Keratinocyte (primary cell): Measurements from ENCODE around the gene TIAM2. TPM values are rescaled to one million over a fixed set of nuclear protein-coding genes. Genes with fewer than 3 reads are reported as not detected.

ENCODE experiments used
- DNase-seq: peaks from one replicate; pipeline ENCODE4 v3.0.0-alpha.2; 2011; ENCODE audit warnings: low read depth, missing footprints, low spot score
- FAIRE-seq: peaks from 2 replicates; lab custom pipeline; 2011; peaks lifted over from hg19 to GRCh38; lab: Jason Lieb, UNC
- H2AFZ ChIP-seq: 2 replicates; pipeline ENCODE4 v1.6.0; 2012; ENCODE audit warnings: low read length, control low read depth, inconsistent platforms; ENCODE audit not compliant: control insufficient read depth
- H3K27ac ChIP-seq: 2 replicates; pipeline ENCODE4 v1.5.1; 2011; ENCODE audit warnings: low read length; ENCODE audit not compliant: control insufficient read depth, insufficient read depth
- H3K27me3 ChIP-seq: 3 replicates; pipeline ENCODE4 v1.6.0; 2011; ENCODE audit warnings: low read length; ENCODE audit not compliant: control insufficient read depth, insufficient read depth; ENCODE audit errors: extremely low read depth
- H3K36me3 ChIP-seq, 2 experiments: 2 replicates in 1 of 2; 3 replicates in 1 of 2; pipeline ENCODE4 v1.5.1; 2011; ENCODE audit warnings: low read length in 2 of 2, mild to moderate bottlenecking in 1 of 2; ENCODE audit not compliant: control insufficient read depth in 2 of 2, insufficient read depth in 2 of 2; ENCODE audit errors: extremely low read depth in 1 of 2
- H3K4me1 ChIP-seq: 3 replicates; pipeline ENCODE4 v1.5.1; 2011; ENCODE audit warnings: low read length; ENCODE audit not compliant: control insufficient read depth, insufficient read depth; ENCODE audit errors: extremely low read depth
- H3K4me2 ChIP-seq: 3 replicates; pipeline ENCODE4 v1.6.0; 2011; ENCODE audit warnings: low read depth, low read length; ENCODE audit not compliant: control insufficient read depth, insufficient read depth; ENCODE audit errors: extremely low read depth
- H3K4me3 ChIP-seq, 3 experiments: fragments of 200-600 bp in 1 of 3; sonication (generic) in 1 of 3; 2 replicates in 2 of 3; 3 replicates in 1 of 3; pipeline ENCODE4 v1.5.1; 2011 to 2016; ENCODE audit warnings: low read length in 3 of 3, mild to moderate bottlenecking in 3 of 3, control low read depth in 2 of 3, inconsistent platforms in 1 of 3, low read depth in 1 of 3, mixed read lengths in 1 of 3, mixed run types in 1 of 3, moderate library complexity in 1 of 3; ENCODE audit not compliant: control insufficient read depth in 2 of 3, insufficient read depth in 2 of 3; ENCODE audit errors: extremely low read depth in 1 of 3
- H3K79me2 ChIP-seq: 2 replicates; pipeline ENCODE4 v1.6.0; 2012; ENCODE audit warnings: low read length; ENCODE audit not compliant: control insufficient read depth, insufficient read depth
- H3K9ac ChIP-seq: 3 replicates; pipeline ENCODE4 v1.6.0; 2011; ENCODE audit warnings: low read length; ENCODE audit not compliant: control insufficient read depth, insufficient read depth; ENCODE audit errors: extremely low read depth
- H3K9me1 ChIP-seq: 3 replicates; pipeline ENCODE4 v1.6.0; 2011; ENCODE audit warnings: low read length; ENCODE audit not compliant: control insufficient read depth, insufficient read depth; ENCODE audit errors: extremely low read depth
- H3K9me3 ChIP-seq: 2 replicates; pipeline ENCODE4 v1.5.1; 2012; ENCODE audit warnings: low read depth, low read length; ENCODE audit not compliant: control insufficient read depth
- H4K20me1 ChIP-seq: 3 replicates; pipeline ENCODE4 v1.6.0; 2011; ENCODE audit warnings: low read length; ENCODE audit not compliant: control insufficient read depth, insufficient read depth; ENCODE audit errors: extremely low read depth
- CTCF ChIP-seq, 3 experiments: IDR thresholded peaks in 1 of 3; conservative IDR thresholded peaks in 1 of 3; optimal IDR thresholded peaks in 1 of 3; 2 replicates in 2 of 3; 3 replicates in 1 of 3; pipeline versions ENCODE3 to v1.5.1; 2011; ENCODE audit warnings: low read length in 3 of 3, mild to moderate bottlenecking in 3 of 3, moderate library complexity in 2 of 3, control low read depth in 1 of 3, inconsistent platforms in 1 of 3; ENCODE audit not compliant: insufficient read depth in 2 of 3; ENCODE audit errors: extremely low read depth in 1 of 3
- EZH2 ChIP-seq: IDR thresholded peaks from one replicate; pipeline ENCODE4 v1.6.1; 2012; ENCODE audit warnings: inconsistent platforms, mild to moderate bottlenecking, low read length, moderate library complexity
- dilution Hi-C: fragments of 300-500 bp; cut with MboI; formaldehyde crosslinking; loops from one replicate; pipeline ENCODE4 v1.7.0; 2020; ENCODE audit warnings: low sequenced_read_pairs; ENCODE audit not compliant: extremely low pct_ligation_motif_present
- polyA plus RNA-seq, 5 experiments: library from polyadenylated mRNA; depleted of rRNA in 3 of 5; stranded (reverse) in 3 of 5; stranded (forward) in 1 of 5; unstranded in 1 of 5; fragments of >200 nt; gene quantifications; 1 replicate in 1 of 5; 2 replicates in 3 of 5; 3 replicates in 1 of 5; pipeline versions ENCODE4 v1.2.1 to v1.2.3, GENCODE V29; 2011 to 2012; ENCODE audit warnings: missing spikeins in 2 of 5, low read depth in 1 of 5, low replicate concordance in 1 of 5

TIAM2 gene
- polyA plus RNA-seq, 1 donor (not counting 4 experiments of a cell fraction or from before 2014, with no cell fraction given) = 4.0 TPM

DNA sequence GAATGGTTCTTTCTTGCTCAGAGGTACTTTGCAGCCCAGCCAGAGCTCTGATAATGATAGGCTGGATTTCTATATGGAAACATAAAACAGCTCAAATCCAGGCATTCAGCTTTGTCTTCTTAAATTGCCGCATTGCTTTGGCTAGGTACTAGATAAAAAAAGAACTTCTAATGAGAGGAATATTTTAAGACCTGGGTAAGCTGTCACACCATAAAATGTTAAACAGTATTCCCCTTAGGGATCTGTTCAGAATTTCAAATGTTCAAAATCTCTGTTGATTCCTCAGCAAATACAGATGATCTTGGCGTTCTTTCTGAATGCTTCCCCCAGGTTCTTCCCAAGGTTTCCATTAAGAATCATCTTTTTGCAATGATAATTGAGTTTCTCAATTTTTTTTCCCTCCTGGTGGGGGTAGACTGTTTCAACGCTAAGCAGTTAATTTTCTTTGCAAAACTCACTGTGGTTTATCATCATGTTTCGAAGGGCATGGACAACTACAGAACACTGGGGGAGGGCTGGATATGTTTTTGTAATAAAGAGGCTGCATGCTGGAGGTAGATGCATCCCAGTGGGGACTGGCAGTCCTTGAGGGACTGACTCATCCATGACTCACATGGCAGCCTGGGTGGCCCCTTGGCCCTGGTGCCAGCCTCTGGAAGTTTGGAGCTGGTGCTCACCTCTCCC lies 31.0 kb downstream of the TIAM2 start:
- Histone ChIP-seq H3K9me1 (no peaks in the 10 kb centered on the region), H3K79me2 (no peaks in the 10 kb centered on the region), H2AFZ (peak overlapping the region; percentile 56), H3K4me2 (peak overlapping the region; percentile 71), H4K20me1 (no peaks in the 10 kb centered on the region), H3K4me3 (peak overlapping the region in 2 of 3 experiments; percentile 10 to 27), H3K9ac (no peak overlapping the region), H3K36me3 (no peaks in the 10 kb centered on the region), H3K27ac (no peak overlapping the region), H3K27me3 (no peaks in the 10 kb centered on the region), H3K9me3 (no peaks in the 10 kb centered on the region), H3K4me1 (peaks cover 25% of the 10 kb centered on the region)
- dilution Hi-C loops = no loop called here
- TF ChIP-seq EZH2 = no peak
- no peak for TF ChIP-seq CTCF (optimal IDR thresholded peaks at IDR 0.05 in 1 of 3, IDR thresholded peaks at IDR 0.05 in 1 of 3, conservative IDR thresholded peaks at IDR 0.05 in 1 of 3; ENCODE audit: extremely low read depth in 1 of 3, insufficient read depth in 2 of 3, low read length in 3 of 3)
- DNase-seq (peak; percentile 42), FAIRE-seq (peak; percentile 97)

GRCh38 chr6:155026706-155027045 lies 31.6 kb downstream of the TIAM2 start:
- Histone ChIP-seq H2AFZ (peak overlapping the region; percentile 56), H3K27me3 (no peaks in the 10 kb centered on the region), H3K9me3 (no peaks in the 10 kb centered on the region), H3K79me2 (no peaks in the 10 kb centered on the region), H3K27ac (no peak overlapping the region), H3K4me1 (peaks cover 30% of the 10 kb centered on the region), H3K9me1 (no peaks in the 10 kb centered on the region), H3K36me3 (no peaks in the 10 kb centered on the region), H3K9ac (no peak overlapping the region), H4K20me1 (no peaks in the 10 kb centered on the region), H3K4me2 (peak overlapping the region; percentile 71), H3K4me3 (peak overlapping the region in 2 of 3 experiments; percentile 10 to 13)
- dilution Hi-C loops = no loop called here
- TF ChIP-seq CTCF (optimal IDR thresholded peaks at IDR 0.05 in 1 of 3, IDR thresholded peaks at IDR 0.05 in 1 of 3, conservative IDR thresholded peaks at IDR 0.05 in 1 of 3; ENCODE audit: extremely low read depth in 1 of 3, insufficient read depth in 2 of 3, low read length in 3 of 3) = no peak
- DNase-seq (no peak), FAIRE-seq (no peak)
